ENCODE data around the gene LRRC71. TPM values are rescaled to one million over a fixed set of nuclear protein-coding genes. Genes with fewer than 3 reads are reported as not detected.

LRRC71 gene
- total RNA-seq, 2 experiments from 2014 or later: not detected

DNA sequence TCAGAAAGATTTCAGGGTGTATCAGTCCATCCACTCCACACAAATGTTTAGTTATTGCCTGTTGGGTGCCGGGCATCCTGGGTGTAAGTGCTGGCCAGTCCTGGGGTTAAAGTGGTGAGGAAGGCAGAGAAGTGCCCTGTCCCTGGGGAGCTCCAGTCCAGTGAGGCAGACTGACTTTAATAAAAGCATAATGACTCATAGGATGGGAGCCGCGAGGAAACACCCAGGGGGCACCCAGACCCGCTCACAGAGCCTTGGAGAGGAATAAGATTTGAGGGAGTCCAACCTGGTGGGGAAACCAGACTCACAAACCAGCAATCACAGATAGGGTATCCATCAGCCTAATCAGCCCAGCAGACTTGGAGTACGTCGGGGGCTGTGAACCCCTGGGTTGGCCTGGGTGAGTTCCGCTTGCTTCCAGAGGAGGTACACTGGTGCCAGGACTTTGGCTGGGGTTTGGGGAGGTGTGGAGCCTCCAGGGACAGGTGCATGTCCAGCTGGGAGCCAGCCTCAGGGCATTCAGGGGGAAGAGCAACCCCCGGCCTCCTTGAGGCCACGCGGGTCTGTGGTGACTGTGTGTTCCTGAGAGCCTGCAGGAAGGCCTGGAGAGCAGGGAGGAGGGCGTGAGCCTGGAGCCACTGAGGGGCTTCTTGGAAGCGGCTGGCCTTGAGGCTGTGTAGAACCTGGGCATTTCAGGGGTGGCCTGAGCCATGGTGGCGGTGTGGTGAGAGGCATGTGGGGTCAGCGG, 23.2 kb upstream of the LRRC71 start:
- intact Hi-C loops (cut with DNase I, micrococcal nuclease): no loop called here
- ATAC-seq (ENCODE audit: poor library complexity) (no peak), DNase-seq (no peak)
- Mint-ChIP-seq H3K27me3 (peaks cover 60% of the 10 kb centered on the region), H3K4me3 (no peak overlapping the region), H3K9me3 (no peaks in the 10 kb centered on the region), H3K27ac (no peak overlapping the region), H3K4me1 (ENCODE audit: low read depth) (peaks cover 13% of the 10 kb centered on the region), H3K36me3 (ENCODE audit: low read depth) (no peaks in the 10 kb centered on the region)
- H3K27me3 ChIP-seq (ENCODE audit: control insufficient read depth in 1 of 2, insufficient read depth in 2 of 2, low read length in 2 of 2): peaks cover 15 to 32% of the 10 kb centered on the region in 2 experiments
- TF ChIP-seq, protein P1, sequence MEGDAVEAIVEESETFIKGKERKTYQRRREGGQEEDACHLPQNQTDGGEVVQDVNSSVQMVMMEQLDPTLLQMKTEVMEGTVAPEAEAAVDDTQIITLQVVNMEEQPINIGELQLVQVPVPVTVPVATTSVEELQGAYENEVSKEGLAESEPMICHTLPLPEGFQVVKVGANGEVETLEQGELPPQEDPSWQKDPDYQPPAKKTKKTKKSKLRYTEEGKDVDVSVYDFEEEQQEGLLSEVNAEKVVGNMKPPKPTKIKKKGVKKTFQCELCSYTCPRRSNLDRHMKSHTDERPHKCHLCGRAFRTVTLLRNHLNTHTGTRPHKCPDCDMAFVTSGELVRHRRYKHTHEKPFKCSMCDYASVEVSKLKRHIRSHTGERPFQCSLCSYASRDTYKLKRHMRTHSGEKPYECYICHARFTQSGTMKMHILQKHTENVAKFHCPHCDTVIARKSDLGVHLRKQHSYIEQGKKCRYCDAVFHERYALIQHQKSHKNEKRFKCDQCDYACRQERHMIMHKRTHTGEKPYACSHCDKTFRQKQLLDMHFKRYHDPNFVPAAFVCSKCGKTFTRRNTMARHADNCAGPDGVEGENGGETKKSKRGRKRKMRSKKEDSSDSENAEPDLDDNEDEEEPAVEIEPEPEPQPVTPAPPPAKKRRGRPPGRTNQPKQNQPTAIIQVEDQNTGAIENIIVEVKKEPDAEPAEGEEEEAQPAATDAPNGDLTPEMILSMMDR (IDR thresholded peaks at IDR 0.05): no peak
- H3K36me3 ChIP-seq (ENCODE audit: insufficient read depth, low read length): no peaks in the 10 kb centered on the region
- H3K27ac ChIP-seq (ENCODE audit: low read depth in 1 of 2, low read length in 2 of 2): no peak overlapping the region
- H3K9me3 ChIP-seq (ENCODE audit: control insufficient read depth in 1 of 2, insufficient read depth in 1 of 2, low read length in 2 of 2): peaks cover 0 to 13% of the 10 kb centered on the region in 2 experiments
- ChIA-PET CTCF (no interaction called here), POLR2A (no interaction called here)
- no peak overlapping the region for H3K4me3 ChIP-seq (ENCODE audit: low read length)
- peaks cover 21% of the 10 kb centered on the region for H3K4me1 ChIP-seq (ENCODE audit: insufficient read depth, low read length)

DNA sequence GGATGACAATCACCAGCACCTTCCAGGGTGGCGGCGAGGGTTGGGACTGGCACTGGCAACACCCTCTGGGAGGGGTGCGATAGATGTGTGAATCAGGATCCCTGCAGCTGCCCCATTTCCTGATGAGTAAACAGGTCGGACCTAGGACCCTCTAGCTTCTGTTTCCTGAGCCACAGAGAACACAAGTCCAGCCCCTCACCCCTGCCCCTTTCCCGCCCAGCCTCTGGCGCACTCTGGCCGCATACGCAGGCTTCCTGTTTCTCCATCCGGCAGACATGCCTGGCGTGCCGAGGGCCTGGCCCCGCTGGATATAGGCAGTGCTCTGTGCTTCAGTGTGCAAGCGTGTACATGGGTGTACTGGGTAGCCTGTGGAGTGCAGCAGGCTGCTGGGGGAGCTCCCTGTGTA, 22.3 kb upstream of the LRRC71 start:
- Mint-ChIP-seq H3K27ac (no peak overlapping the region), H3K4me1 (ENCODE audit: low read depth) (peaks cover 8% of the 10 kb centered on the region), H3K27me3 (peaks cover 53% of the 10 kb centered on the region), H3K4me3 (no peak overlapping the region), H3K36me3 (ENCODE audit: low read depth) (no peaks in the 10 kb centered on the region), H3K9me3 (no peaks in the 10 kb centered on the region)
- no peak overlapping the region for H3K4me3 ChIP-seq (ENCODE audit: low read length)
- no peak overlapping the region for H3K27ac ChIP-seq (ENCODE audit: low read depth in 1 of 2, low read length in 2 of 2)
- ATAC-seq (ENCODE audit: poor library complexity) (no peak), DNase-seq (no peak)
- ChIA-PET POLR2A (no interaction called here), CTCF (interaction anchor here (2.1 kb wide), 1 partner anchor 12 kb away, joined by 6 read pairs; no protein-coding TSS in a partner anchor)
- H3K36me3 ChIP-seq (ENCODE audit: insufficient read depth, low read length): no peaks in the 10 kb centered on the region
- intact Hi-C loops (cut with DNase I, micrococcal nuclease): no loop called here
- TF ChIP-seq, protein P1 (IDR thresholded peaks at IDR 0.05): no peak
- H3K27me3 ChIP-seq (ENCODE audit: control insufficient read depth in 1 of 2, insufficient read depth in 2 of 2, low read length in 2 of 2): peaks cover 11 to 25% of the 10 kb centered on the region in 2 experiments
- peaks cover 0 to 7% of the 10 kb centered on the region in 2 experiments for H3K9me3 ChIP-seq (ENCODE audit: control insufficient read depth in 1 of 2, insufficient read depth in 1 of 2, low read length in 2 of 2)
- peaks cover 12% of the 10 kb centered on the region for H3K4me1 ChIP-seq (ENCODE audit: insufficient read depth, low read length)

DNA sequence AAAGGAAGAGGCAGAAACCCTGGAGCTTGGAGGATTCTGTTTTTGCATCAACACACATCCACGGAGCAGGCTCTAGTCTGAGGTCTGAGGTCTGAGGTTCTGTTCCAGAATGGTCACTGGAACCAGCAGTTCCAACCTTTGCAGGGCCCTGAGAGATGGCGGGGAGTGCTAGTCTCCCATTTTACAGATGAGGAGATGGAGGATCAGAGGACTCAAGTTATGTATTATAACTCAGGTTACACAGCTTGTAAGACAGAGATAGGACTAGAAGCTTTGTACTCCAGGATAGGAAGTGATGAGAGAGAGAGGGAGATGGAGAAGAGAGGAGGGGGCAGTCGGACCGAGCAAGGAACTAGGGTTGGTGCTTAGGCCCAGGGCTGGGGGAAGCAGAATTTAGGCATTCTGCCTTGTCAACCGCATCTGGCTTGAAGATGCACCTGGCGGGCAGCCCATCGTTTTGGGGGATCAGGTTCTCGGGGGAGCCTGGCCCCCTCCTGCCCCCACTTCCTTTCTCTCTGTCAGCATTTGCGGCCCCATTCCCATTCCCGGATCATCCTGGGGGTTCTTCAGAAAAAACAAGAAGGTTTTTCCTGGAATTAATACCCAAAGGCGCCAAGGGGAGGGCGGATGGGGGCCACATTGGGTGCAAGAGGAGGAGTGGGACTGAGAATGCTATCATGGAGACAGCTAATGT, 21.3 kb upstream of the LRRC71 start:
- intact Hi-C loops (cut with DNase I, micrococcal nuclease): no loop called here
- Histone ChIP-seq H3K36me3 (ENCODE audit: insufficient read depth, low read length) (no peaks in the 10 kb centered on the region), H3K9me3 (ENCODE audit: control insufficient read depth in 1 of 2, insufficient read depth in 1 of 2, low read length in 2 of 2) (no peaks in the 10 kb centered on the region), H3K4me3 (ENCODE audit: low read length) (no peak overlapping the region), H3K4me1 (ENCODE audit: insufficient read depth, low read length) (peaks cover 3% of the 10 kb centered on the region), H3K27ac (ENCODE audit: low read depth in 1 of 2, low read length in 2 of 2) (no peak overlapping the region), H3K27me3 (ENCODE audit: control insufficient read depth in 1 of 2, insufficient read depth in 2 of 2, low read length in 2 of 2) (peaks cover 3 to 17% of the 10 kb centered on the region in 2 experiments)
- no peak for DNase-seq
- ATAC-seq (ENCODE audit: poor library complexity): no peak
- Mint-ChIP-seq H3K9me3 (no peaks in the 10 kb centered on the region), H3K27ac (no peak overlapping the region), H3K4me1 (ENCODE audit: low read depth) (peaks cover 6% of the 10 kb centered on the region), H3K36me3 (ENCODE audit: low read depth) (no peaks in the 10 kb centered on the region), H3K4me3 (no peak overlapping the region), H3K27me3 (peaks cover 48% of the 10 kb centered on the region)
- CTCF ChIA-PET: interaction anchor here (2.1 kb wide), 1 partner anchor 11 kb away, joined by 6 read pairs; no protein-coding TSS in a partner anchor
- POLR2A ChIA-PET: no interaction called here
- TF ChIP-seq, protein P1 (IDR thresholded peaks at IDR 0.05): no peak
